GM19193 (cell line): ENCODE results near the gene ONECUT1.

Source experiments
- POLR2A ChIP-seq: IDR thresholded peaks from 4 replicates; pipeline ENCODE4 v1.6.1; 2011; ENCODE audit not compliant: insufficient read depth, insufficient read length; ENCODE audit errors: extremely low read depth

ONECUT1 gene

DNA sequence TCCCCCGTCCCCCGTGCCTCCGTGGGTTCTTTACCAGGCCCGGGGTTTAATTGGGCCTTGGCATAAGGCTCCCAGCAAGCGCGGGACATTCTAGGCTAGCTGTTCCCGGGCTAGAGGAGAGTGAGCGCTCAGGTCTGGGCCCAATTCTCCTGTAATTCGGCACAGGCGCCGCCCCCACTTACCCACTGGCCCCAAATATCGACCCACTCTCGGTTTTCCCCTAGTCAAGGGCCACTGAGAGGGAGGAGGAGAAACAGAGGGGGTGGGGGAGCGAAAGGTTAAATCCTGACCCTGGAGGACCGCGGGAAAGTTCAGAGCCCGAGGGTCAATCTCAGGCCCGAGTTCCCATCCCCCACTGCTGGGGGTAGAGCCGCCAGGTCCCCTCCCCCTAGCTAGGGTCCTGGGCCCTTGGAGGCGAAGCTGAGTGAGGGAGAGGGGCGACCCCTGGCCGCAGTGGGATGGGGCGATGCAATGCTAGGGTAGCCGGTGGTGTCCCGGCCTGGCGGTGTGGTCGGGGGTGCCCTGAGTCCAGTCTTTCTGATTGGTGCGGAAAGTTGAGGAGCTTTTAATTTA is 8.5 kb upstream of the ONECUT1 start:
- no peak for TF ChIP-seq POLR2A

GRCh38 chr15:52797625-52798501 is 7.7 kb upstream of the ONECUT1 start:
- no peak for TF ChIP-seq POLR2A

- no peak for TF ChIP-seq POLR2A
These were observed 6.8 kb upstream of the ONECUT1 start for GRCh38 chr15:52796753-52797520.

- no peak for TF ChIP-seq POLR2A
These were observed 6.0 kb upstream of the ONECUT1 start for GRCh38 chr15:52796228-52796521.

- TF ChIP-seq POLR2A: no peak
These were observed 5.5 kb upstream of the ONECUT1 start for GRCh38 chr15:52795464-52796227.

GRCh38 chr15:52794665-52795463 is 4.7 kb upstream of the ONECUT1 start:
- TF ChIP-seq POLR2A: no peak

DNA sequence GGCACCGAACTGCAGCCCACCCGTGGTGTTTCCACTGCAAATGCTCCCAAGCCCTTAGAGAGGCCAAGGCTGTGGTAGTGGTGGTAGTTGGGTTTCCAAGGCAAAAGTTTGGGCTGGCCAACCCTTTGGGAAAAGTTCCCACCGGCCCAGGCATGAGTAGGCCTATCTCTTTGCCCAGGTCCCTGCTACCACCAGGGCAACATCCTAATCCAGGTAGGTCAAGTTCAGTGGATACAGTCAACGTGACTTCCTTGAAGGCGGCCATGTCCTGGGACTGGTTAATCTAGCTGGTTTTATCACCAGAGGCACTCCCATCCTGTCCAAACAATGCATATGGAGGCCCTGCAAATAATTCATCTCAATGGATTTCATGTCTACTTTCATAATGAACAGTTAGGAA is 1.6 kb upstream of the ONECUT1 start:
- no peak for TF ChIP-seq POLR2A

GRCh38 chr15:52790941-52791751 is 1.0 kb upstream of the ONECUT1 start:
- no peak for TF ChIP-seq POLR2A

GRCh38 chr15:52789601-52790168 is 451 bp downstream of the ONECUT1 start:
- TF ChIP-seq POLR2A: no peak

DNA sequence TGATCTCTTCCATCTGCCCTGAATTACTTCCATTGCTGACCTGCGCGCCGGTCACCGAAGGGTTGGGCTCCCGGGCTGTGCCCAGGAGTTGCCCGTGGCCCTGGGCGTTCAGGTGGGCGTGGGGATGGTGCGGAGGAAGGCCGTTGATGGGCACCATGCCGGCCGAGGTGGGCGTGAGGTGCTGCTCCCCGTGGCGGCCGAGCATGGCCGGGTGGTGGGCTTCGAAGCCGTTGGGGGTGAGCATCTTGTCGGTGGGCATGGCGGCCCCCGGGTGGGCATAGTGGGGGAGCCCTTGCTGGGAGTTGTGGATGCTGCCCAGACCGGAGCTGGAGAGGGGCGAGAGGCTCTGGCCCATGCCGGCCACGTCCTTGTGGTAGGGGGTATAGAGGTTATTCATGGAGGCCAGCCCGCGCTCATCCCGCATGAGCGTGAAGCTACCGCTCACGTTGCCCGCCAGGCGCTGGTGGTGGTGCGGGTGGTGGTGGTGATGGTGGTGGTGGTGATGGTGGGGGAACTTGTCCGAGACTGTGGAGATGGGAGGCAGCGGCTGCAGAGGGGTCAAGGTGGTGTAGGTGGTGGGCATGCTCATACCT is 1.0 kb downstream of the ONECUT1 start:
- no peak for TF ChIP-seq POLR2A

GRCh38 chr15:52788099-52788986 is 1.8 kb downstream of the ONECUT1 start:
- TF ChIP-seq POLR2A: no peak

DNA sequence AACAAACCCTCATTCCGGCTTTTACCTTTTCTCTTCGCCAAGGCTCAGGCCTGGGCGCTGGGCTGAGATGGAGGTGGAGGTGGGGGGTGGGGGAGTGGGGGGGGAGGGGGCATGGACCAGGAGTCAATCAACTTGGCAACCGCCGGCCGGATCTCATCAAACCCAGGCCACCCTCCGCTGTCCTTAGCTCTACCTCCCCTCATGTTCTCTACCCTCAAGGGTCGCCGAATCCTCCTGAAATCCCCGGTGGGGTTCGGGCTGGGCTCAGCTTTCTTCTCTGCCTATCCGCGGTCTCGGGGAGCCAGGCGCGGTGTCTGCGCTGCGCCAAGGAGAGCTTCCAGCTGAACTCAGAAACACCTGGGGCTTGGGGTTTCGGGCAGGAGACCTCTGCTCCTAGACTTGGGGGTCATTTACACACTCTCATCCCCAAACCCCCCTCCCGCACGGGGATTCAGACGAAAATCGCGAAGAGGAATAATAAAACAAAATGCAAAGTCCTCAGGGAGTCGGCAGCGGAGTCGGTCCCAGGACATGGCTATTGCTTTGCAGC is 2.5 kb downstream of the ONECUT1 start:
- TF ChIP-seq POLR2A: no peak

GRCh38 chr15:52787123-52787503 is 3.0 kb downstream of the ONECUT1 start:
- TF ChIP-seq POLR2A: no peak
